Measurements from ENCODE around the gene SLC6A16.
A peak's percentile ranks its signal among the peaks of the same experiment; 100 is the strongest.
"Not testable (repeated sequence)": the region's sequence is repeated elsewhere in the genome, so short reads cannot be mapped to it uniquely, and the experiment has no call there.

The SLC6A16 gene

GRCh38 chr19:49287141-49287770, 37.7 kb downstream of the SLC6A16 start:
- no peak for TF ChIP-seq CTCF (IDR thresholded peaks at IDR 0.05; ENCODE audit: control insufficient read depth, extremely low read depth, insufficient read depth)
- no peak for DNase-seq (ENCODE audit: low read depth)
- H3K4me3 ChIP-seq (ENCODE audit: low read depth, low read length), result no peak overlapping the region

DNA sequence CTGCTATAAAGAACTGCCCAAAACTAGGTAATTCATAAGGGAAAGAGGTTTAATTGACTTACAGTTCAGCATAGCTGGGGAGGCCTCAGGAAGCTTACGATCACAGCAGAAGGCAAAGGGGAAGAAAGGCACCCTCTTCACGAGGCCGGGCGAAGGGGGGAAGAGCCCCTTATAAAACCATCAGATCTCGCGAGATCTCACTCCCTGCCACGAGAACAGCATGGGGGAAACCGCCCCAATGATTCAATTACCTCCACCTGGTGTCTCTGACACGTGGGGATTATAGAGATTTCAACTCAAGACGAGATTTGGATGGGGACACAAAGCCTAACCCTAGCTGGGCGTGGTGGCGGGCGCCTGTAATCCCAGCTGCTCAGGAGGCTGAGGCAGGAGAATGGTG, 42.8 kb downstream of the SLC6A16 start:
- TF ChIP-seq CTCF (IDR thresholded peaks at IDR 0.05; ENCODE audit: control insufficient read depth, extremely low read depth, insufficient read depth), result no peak
- DNase-seq (ENCODE audit: low read depth), result no peak
- H3K4me3 ChIP-seq (ENCODE audit: low read depth, low read length), result no peak overlapping the region

- no peak for TF ChIP-seq CTCF (IDR thresholded peaks at IDR 0.05; ENCODE audit: control insufficient read depth, extremely low read depth, insufficient read depth)
- no peak for DNase-seq (ENCODE audit: low read depth)
- no peak overlapping the region for H3K4me3 ChIP-seq (ENCODE audit: low read depth, low read length)
Measured at GRCh38 chr19:49272204-49272603, 52.8 kb downstream of the SLC6A16 start.

DNA sequence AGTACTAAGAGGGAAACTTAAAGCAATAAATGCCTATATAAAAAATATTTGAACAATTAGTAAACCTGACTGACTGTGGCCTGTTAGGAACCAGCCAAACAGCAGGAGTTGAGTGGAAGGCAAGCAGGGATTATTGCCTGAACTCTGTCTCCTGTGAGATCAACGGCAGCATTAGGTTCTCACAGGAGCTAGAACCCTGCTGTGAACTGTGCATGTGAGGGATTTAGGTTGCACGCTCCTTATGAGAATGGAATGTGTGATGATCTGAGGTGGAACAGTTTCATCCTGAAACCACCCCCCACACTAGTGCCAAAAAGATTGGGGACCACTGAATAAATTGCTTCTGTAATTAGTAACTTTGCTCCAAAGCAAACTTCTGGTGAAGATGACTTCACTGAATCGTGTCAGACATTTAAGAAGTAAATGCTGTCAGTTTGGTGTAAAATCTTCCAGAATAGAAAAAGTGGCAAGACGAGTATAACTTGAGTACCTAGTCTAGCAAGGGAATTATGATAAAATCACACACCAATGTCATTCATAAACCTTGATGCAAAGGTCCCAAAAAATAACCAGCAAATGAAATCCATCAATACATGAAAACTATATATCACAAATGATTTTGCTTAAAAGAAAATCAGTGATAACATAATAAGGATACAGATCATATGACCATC, 53.8 kb downstream of the SLC6A16 start:
- H3K4me3 ChIP-seq (ENCODE audit: low read depth, low read length), result no peak overlapping the region
- TF ChIP-seq CTCF (IDR thresholded peaks at IDR 0.05; ENCODE audit: control insufficient read depth, extremely low read depth, insufficient read depth), result no peak
- DNase-seq (ENCODE audit: low read depth), result no peak

GRCh38 chr19:49266409-49266808, 58.6 kb downstream of the SLC6A16 start:
- H3K4me3 ChIP-seq (ENCODE audit: low read depth, low read length), result not testable (repeated sequence)
- peak; percentile 10 for DNase-seq (ENCODE audit: low read depth)
- peak; percentile 33 for TF ChIP-seq CTCF (IDR thresholded peaks at IDR 0.05; ENCODE audit: control insufficient read depth, extremely low read depth, insufficient read depth)

DNA sequence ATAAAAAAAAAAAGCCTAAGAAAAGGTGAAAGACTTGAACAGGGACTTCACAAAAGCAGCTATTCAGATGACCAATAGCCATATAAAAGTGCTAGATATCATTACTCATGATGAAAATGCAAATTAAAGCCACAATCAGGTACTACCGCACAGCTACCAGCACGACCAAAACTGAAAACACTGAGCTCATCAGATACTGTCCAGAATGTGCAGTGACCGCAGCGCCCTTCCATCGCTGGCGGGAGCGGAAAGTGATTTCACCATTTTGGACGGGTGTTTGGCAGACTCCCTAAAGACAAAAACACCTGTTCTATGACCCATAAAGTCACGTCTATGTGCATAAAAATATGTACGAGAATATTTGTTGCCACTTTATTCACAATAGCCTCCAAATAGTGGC, 60.7 kb downstream of the SLC6A16 start:
- no peak for TF ChIP-seq CTCF (IDR thresholded peaks at IDR 0.05; ENCODE audit: control insufficient read depth, extremely low read depth, insufficient read depth)
- no peak overlapping the region for H3K4me3 ChIP-seq (ENCODE audit: low read depth, low read length)
- no peak for DNase-seq (ENCODE audit: low read depth)

DNA sequence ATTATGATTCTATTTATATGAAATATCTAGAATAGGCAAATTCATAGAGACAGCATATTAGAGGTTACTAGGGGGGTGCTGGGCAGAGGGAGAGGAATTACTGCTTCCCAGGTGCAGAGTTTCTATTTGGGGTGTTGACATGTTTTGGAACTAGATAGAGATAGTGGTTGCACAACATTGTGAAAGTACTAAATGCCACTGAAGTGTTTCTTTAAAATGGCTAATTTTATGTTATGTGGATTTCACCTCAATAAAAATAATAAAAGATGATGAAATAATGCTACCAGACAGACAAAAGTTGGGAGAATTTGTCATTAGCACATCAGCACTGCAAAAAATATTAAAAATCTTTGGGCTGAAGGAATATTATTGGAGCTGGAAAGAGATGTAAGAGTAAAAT, 63.4 kb downstream of the SLC6A16 start:
- no peak for TF ChIP-seq CTCF (IDR thresholded peaks at IDR 0.05; ENCODE audit: control insufficient read depth, extremely low read depth, insufficient read depth)
- DNase-seq (ENCODE audit: low read depth), result no peak
- no peak overlapping the region for H3K4me3 ChIP-seq (ENCODE audit: low read depth, low read length)

Measured in LNCaP clone FGC (cell line).